ENCODE results near the gene ASMTL.

DNA sequence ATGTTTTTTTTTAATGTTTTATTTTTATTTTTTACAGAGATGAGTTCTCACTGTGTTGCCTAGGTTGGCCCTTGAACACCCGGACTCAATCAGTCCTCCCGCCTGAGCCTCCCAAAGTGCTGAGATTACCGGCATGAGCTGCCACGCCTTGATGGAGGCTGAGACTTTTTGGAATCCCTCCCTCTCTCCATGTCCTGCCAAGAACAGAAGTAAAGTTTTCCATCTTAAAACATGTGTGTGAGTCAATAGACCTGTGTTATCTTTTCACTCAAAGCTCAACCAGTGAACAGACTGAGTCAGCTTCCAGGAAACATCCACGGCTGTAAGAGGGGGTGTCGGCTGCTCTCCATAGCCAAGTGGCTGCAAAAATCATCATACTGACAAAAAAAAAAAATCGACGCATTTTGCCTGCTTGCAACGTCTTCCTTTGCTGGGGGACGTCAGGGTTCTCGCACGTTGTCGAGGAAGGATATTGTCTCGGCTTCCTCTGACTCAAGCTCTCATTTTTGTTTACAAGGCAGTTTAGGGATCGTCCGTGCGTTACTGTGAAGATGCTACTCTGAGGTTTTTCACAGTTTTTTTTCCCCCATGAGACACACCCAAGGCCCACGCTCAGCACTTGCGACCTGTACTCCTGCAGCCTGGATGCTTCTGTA lies 10.0 kb upstream of the ASMTL start:
- TF ChIP-seq, protein P1, sequence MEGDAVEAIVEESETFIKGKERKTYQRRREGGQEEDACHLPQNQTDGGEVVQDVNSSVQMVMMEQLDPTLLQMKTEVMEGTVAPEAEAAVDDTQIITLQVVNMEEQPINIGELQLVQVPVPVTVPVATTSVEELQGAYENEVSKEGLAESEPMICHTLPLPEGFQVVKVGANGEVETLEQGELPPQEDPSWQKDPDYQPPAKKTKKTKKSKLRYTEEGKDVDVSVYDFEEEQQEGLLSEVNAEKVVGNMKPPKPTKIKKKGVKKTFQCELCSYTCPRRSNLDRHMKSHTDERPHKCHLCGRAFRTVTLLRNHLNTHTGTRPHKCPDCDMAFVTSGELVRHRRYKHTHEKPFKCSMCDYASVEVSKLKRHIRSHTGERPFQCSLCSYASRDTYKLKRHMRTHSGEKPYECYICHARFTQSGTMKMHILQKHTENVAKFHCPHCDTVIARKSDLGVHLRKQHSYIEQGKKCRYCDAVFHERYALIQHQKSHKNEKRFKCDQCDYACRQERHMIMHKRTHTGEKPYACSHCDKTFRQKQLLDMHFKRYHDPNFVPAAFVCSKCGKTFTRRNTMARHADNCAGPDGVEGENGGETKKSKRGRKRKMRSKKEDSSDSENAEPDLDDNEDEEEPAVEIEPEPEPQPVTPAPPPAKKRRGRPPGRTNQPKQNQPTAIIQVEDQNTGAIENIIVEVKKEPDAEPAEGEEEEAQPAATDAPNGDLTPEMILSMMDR (IDR thresholded peaks at IDR 0.05): no peak
- TF ChIP-seq POLR2A (IDR thresholded peaks at IDR 0.05): no peak

Data from gastroesophageal sphincter (tissue), 3 donors.